Muscle layer of colon (tissue), 2 donors: ENCODE data around the gene TOMM34.

ENCODE experiments used
- H3K27ac ChIP-seq: one replicate; pipeline ENCODE4 v1.7.0; 2013; ENCODE audit warnings: low read depth, mild to moderate bottlenecking, low read length, moderate library complexity
- H3K27me3 ChIP-seq, 2 donors: one replicate each; pipeline ENCODE4 v1.7.0; 2013; ENCODE audit warnings: low read length in 2 of 2, mild to moderate bottlenecking in 2 of 2; ENCODE audit not compliant: insufficient read depth in 2 of 2, control insufficient read depth in 1 of 2
- H3K36me3 ChIP-seq: one replicate; pipeline ENCODE4 v1.7.0; 2013; ENCODE audit warnings: mild to moderate bottlenecking, low read length; ENCODE audit not compliant: insufficient read depth
- H3K4me1 ChIP-seq: one replicate; pipeline ENCODE4 v1.7.0; 2013; ENCODE audit warnings: mild to moderate bottlenecking, low read length; ENCODE audit not compliant: insufficient read depth
- H3K4me3 ChIP-seq, 2 donors: one replicate each; pipeline ENCODE4 v1.7.0; 2013; ENCODE audit warnings: low read length in 2 of 2, low read depth in 1 of 2, mild to moderate bottlenecking in 1 of 2, moderate library complexity in 1 of 2
- H3K9ac ChIP-seq: one replicate; pipeline ENCODE4 v1.7.0; 2013; ENCODE audit warnings: low read length
- H3K9me3 ChIP-seq: one replicate; pipeline ENCODE4 v1.7.0; 2013; ENCODE audit warnings: mild to moderate bottlenecking, low read length
- donor health status: abdominal sarcoma.
- donor health status: Adenocarcinoma of cecum.

Gene TOMM34

GRCh38 chr20:44976698-44977097 is 16.5 kb upstream of the TOMM34 start:
- Histone ChIP-seq H3K9me3 (no peaks in the 10 kb centered on the region), H3K4me3 (no peak overlapping the region), H3K4me1 (no peaks in the 10 kb centered on the region), H3K27ac (no peak overlapping the region), H3K9ac (no peak overlapping the region), H3K27me3 (no peaks in the 10 kb centered on the region), H3K36me3 (peaks cover 41% of the 10 kb centered on the region)

GRCh38 chr20:44973053-44973452 is 12.9 kb upstream of the TOMM34 start:
- H3K9me3 ChIP-seq = no peaks in the 10 kb centered on the region
- H3K4me1 ChIP-seq = no peaks in the 10 kb centered on the region
- no peaks in the 10 kb centered on the region for H3K27me3 ChIP-seq
- H3K9ac ChIP-seq = no peak overlapping the region
- H3K27ac ChIP-seq = no peak overlapping the region
- peaks cover 21% of the 10 kb centered on the region for H3K36me3 ChIP-seq
- no peak overlapping the region for H3K4me3 ChIP-seq

GRCh38 chr20:44970243-44970757 is 10.1 kb upstream of the TOMM34 start:
- Histone ChIP-seq H3K27ac (no peak overlapping the region), H3K27me3 (no peaks in the 10 kb centered on the region), H3K9me3 (no peaks in the 10 kb centered on the region), H3K4me1 (peaks cover 12% of the 10 kb centered on the region), H3K9ac (no peak overlapping the region), H3K36me3 (peaks cover 18% of the 10 kb centered on the region), H3K4me3 (no peak overlapping the region)

- no peaks in the 10 kb centered on the region for H3K9me3 ChIP-seq
- peaks cover 10% of the 10 kb centered on the region for H3K36me3 ChIP-seq
- no peak overlapping the region for H3K27ac ChIP-seq
Measured at GRCh38 chr20:44969300-44969894, 9.2 kb upstream of the TOMM34 start.

GRCh38 chr20:44967207-44967807 is 7.1 kb upstream of the TOMM34 start:
- peak overlapping the region; percentile 76 to 98 for H3K4me3 ChIP-seq
- H3K36me3 ChIP-seq = no peaks in the 10 kb centered on the region
- H3K27ac ChIP-seq = peak overlapping the region; percentile 36
- H3K27me3 ChIP-seq = no peaks in the 10 kb centered on the region
- H3K9me3 ChIP-seq = no peaks in the 10 kb centered on the region
- H3K4me1 ChIP-seq = peaks cover 12% of the 10 kb centered on the region
- peak overlapping the region; percentile 78 for H3K9ac ChIP-seq

More at GRCh38 chr20:44969300-44969894, 9.2 kb upstream of the TOMM34 start:
- H3K9ac ChIP-seq = no peak overlapping the region
- no peak overlapping the region for H3K4me3 ChIP-seq
- no peaks in the 10 kb centered on the region for H3K27me3 ChIP-seq
- H3K4me1 ChIP-seq = peaks cover 12% of the 10 kb centered on the region

- Histone ChIP-seq H3K4me1 (peaks cover 12% of the 10 kb centered on the region), H3K27ac (peak within 1 kb of the TSS; percentile 66), H3K4me3 (peak within 1 kb of the TSS; percentile 76 to 98), H3K36me3 (no peaks in the 10 kb centered on the region), H3K9ac (peak within 1 kb of the TSS; percentile 78), H3K27me3 (no peaks in the 10 kb centered on the region), H3K9me3 (no peaks in the 10 kb centered on the region)
Measured at GRCh38 chr20:44966030-44966961, 6.1 kb upstream of the TOMM34 start, which contains the start of gene STK4. STK4 (plus strand) TSS chr20:44966512; CDS start chr20:44966569, 57 bp downstream.

- H3K4me1 ChIP-seq = peaks cover 12% of the 10 kb centered on the region
- peak overlapping the region; percentile 66 for H3K27ac ChIP-seq
- H3K9me3 ChIP-seq = no peaks in the 10 kb centered on the region
- H3K9ac ChIP-seq = peak overlapping the region; percentile 78
- H3K4me3 ChIP-seq = peak overlapping the region; percentile 76 to 98
- no peaks in the 10 kb centered on the region for H3K27me3 ChIP-seq
- no peaks in the 10 kb centered on the region for H3K36me3 ChIP-seq
Measured at GRCh38 chr20:44965651-44966029, 5.4 kb upstream of the TOMM34 start.

GRCh38 chr20:44963325-44964215 is 3.4 kb upstream of the TOMM34 start:
- no peak overlapping the region for H3K4me3 ChIP-seq
- H3K27ac ChIP-seq = no peak overlapping the region
- H3K9me3 ChIP-seq = no peaks in the 10 kb centered on the region
- H3K9ac ChIP-seq = no peak overlapping the region
- H3K4me1 ChIP-seq = peaks cover 18% of the 10 kb centered on the region
- H3K36me3 ChIP-seq = no peaks in the 10 kb centered on the region
- H3K27me3 ChIP-seq = no peaks in the 10 kb centered on the region

- H3K9ac ChIP-seq = no peak overlapping the region
- H3K27ac ChIP-seq = no peak overlapping the region
- no peaks in the 10 kb centered on the region for H3K9me3 ChIP-seq
- H3K36me3 ChIP-seq = no peaks in the 10 kb centered on the region
- no peaks in the 10 kb centered on the region for H3K27me3 ChIP-seq
- peaks cover 17% of the 10 kb centered on the region for H3K4me1 ChIP-seq
- no peak overlapping the region for H3K4me3 ChIP-seq
Measured at GRCh38 chr20:44962483-44962882, 2.3 kb upstream of the TOMM34 start.

- H3K4me1 ChIP-seq = peaks cover 11% of the 10 kb centered on the region
Measured at GRCh38 chr20:44961870-44962267, 1.7 kb upstream of the TOMM34 start.

More at GRCh38 chr20:44961870-44962267, 1.7 kb upstream of the TOMM34 start:
- Histone ChIP-seq H3K27me3 (no peaks in the 10 kb centered on the region), H3K9me3 (no peaks in the 10 kb centered on the region), H3K4me3 (no peak overlapping the region), H3K27ac (no peak overlapping the region), H3K36me3 (no peaks in the 10 kb centered on the region), H3K9ac (no peak overlapping the region)
